NCI-H82 treated with DMSO at 0.1 percent for 48 hours (cell line): ENCODE data around the gene SLC35A3.
A peak's percentile ranks its signal among the peaks of the same experiment; 100 is the strongest.
"Not testable (repeated sequence)": the region's sequence is repeated elsewhere in the genome, so short reads cannot be mapped to it uniquely, and the experiment has no call there.

Experiments used
- DNase-seq: peaks from one replicate; lab custom pipeline; 2025; ENCODE audit not compliant: unreplicated experiment; lab: John Stamatoyannopoulos, UW

Gene SLC35A3

DNA sequence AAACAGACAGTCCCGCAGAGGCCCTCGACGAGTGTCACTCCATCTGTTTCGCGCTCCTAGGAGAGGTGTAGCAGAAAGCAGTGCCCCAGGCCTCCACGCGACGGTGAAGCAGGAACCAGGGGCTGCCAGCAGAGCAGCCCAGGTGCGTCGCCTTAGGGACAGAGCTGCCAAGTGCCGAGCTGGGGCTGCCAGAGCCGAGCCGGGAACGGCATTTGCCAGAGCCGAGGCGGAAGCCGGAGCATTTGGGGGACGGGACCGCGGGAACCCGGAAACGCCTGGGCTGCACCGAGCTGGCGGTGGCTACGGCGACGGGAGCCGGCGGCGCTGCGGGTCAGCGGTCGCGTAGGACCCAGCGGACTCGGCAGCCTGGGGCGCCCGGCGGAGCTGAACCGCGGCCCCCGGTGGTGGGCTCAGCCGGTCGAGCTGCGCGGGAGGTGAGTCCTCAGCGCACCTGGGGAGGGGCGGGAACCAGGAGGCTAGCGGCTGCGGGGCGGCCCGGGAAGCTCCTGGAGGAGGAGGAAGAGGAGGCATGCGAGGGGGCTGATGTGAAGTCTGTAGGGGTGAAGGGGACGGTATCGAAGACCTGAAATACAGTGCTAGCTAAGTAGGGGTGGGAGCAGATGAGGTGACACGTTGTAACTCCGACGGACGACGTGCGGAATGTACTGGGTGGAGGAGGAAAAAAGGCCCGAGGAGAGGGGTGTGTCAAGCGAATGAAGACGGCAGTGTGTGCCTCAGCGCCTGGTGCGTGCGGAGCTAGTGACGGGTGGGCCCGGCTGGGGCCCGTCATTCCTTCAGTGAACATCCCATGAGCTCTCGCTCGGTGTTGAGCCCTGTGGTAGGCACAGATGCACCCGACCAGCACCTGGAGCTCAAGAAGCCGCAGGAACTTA is at the start of gene SLC35A3:
Gene SLC35A3 (plus strand): TSS at position 268 of the 893 bp plus-strand sequence. CDS start 23,559 bp downstream, outside the sequence.
- DNase-seq, result peak; percentile 29

DNA sequence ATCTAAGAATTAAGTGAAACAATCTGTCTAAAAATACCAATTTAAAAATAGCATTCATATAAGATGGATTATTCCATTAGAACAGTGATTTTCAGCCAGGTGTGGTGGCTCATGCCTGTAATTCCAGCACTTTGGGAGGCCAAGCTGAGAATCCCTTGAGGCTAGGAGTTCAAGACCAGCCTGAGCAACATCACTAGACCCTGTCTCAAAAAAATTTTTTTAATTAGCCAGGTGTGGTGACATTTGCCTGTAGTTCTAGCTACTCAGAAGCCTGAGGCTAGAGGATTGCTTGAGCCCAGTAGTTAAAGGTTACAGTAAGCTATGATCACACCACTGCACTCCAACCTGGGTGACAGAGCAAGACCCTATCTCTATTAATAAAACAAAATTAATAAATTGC is 35.0 kb upstream of the SLC35A3 start:
- no peak for DNase-seq

DNA sequence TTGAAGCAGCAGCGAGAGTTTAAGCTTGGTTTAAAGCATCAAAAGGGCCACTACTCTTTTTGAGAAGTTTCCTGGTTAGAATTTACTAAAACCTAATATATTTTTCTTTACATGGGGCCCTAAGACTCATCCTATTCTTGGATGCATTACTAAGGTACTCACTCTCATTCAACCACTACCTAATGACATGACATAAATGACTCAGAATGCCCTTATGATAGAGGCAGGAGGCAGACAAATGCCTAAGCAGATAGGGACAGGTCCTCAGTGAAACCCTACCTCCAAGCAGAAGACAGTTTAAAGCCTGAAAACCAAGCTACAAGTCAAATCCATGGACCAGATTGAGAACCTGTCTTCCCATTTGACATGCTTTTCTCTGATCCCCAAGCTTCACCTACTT is 34.3 kb upstream of the SLC35A3 start:
- DNase-seq, result no peak

DNA sequence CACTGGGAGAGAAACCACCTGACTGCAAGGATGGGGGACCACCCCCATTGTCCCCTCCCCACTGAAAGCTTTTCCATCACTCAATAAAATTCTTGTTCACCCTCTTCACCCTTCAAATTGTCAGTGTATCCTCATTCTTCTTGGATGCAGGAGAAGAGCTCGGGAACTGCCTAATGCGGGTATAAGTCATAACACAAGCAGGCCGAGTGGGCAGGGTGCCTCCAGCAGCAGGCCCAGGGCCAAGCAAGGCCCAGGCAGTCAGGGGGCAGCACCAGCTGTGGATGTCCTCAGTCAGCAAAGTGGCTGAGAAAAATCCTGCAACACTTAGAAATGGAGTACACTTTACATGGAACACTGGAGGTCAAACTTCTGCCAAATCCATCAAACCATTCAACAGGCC is 33.7 kb upstream of the SLC35A3 start:
- DNase-seq, result no peak

DNA sequence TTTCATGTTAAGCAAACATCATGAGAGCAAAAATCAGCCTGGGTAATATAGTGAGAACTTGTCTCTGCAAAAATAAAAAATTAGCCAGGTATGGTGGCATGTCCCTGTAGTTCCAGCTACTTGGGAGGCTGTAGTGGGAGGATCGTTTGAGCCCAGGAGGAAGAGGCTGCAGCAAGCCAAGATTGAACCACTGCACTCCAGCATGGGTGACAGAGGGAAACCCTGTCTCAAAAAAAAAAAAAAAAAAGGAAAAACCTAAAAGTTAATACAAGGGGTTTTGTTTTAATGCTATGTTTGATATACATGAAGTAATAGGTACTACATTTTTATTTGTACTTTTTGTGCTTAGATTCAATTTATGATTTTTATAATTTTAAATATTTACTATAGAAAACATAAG is 27.1 kb upstream of the SLC35A3 start:
- DNase-seq, result no peak

DNA sequence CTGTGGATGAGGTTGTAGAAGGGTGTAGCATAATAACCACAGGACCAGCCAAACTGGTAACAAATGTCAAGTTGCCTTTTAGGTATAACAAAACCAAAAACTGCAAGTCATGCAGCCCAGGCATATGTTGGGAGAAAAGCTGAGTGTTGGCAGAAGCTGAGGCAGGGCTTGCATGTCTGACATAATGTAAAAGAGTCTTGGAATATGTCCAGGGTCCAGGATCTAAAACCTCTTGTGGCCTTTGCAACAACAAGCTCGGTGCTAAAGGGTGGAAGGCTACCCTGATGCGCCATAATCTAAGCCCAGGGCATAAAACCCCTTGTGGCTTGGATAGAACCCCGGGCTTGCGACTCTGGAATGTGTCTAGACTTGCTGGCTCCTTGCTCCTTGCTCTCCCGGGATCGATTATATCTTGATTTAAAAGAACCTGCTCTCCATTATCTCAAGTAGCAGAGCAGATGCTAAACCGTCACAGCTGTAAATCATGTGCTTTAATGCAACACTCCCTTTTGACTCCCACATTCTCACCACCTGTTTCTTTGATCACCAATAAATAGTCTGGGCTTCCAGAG is 26.5 kb upstream of the SLC35A3 start:
- DNase-seq, result peak; percentile 70

DNA sequence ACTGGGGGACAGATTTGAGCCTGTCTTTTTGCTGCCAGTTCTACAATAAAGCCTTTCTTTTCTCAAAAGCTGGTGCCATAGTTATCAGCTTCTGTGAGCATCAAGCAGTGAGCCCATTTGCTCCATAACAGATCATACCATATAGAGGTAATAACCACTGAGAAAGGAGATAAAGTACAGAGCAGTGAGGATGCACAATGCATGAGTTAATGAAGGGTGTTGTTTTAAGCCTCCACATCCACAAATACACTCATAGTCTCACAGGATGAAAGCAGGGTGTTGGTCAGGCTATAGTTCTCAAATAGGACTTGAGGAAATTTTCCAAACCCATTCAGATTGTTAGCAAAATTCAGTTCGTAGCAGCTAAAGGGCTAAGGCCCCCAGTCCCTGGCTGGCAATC is 25.6 kb upstream of the SLC35A3 start:
- DNase-seq, result no peak

DNA sequence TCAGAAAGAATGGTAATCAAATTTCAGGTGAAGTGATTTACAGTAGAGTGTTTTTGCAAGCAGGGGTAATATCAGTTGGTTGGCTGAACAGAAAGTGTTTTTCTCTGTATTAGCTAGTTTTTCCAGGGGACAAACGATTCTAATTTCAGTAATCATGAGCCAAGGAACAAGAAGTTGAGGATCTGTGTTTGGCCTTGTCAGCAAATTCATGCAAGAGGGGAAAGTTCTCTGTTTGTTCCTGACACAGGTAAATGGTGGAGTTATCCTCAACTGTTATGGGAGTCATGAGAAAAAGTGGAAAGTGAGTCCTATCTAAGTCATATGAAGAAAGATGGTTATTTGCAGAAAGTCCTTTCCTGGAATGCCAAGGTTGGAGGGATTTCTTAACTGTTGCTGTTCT is 24.6 kb upstream of the SLC35A3 start:
- no peak for DNase-seq

DNA sequence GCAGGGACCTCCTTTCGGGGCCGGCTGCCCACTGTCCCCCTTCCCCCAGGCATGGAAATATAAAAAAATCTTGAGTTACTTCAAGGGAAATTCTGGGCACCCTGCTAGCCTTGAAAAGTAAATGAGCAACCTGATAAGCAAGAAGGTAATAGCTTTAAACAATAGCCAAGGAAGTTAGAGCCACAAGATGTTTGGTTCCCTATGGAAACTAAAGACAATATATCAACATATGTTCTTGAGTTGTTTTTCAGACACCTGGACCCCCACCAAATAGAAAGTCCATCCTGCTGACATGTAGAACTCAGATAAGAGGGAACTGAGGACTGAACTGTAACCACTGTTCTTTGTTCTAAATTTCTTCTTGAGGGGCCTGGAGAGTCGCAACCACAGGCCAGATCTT is 19.3 kb upstream of the SLC35A3 start:
- DNase-seq, result no peak

DNA sequence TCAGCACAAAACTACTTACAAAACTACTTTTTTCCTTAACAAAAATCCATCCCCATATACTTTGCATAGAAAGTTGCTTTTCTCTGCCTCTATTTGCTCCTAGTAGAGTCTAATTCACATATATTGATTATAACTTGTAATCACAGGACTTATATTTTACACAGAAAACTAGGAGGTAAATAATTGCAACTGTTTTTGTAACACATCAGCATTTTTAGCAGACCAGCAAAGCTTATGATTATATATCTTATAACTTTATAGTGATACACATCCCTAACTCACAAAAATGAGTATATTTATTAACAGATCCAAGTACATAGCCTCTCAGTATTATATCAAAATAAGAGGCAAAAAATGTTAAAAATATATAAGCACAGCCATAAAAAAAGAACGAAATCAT is 17.3 kb upstream of the SLC35A3 start:
- DNase-seq, result no peak

DNA sequence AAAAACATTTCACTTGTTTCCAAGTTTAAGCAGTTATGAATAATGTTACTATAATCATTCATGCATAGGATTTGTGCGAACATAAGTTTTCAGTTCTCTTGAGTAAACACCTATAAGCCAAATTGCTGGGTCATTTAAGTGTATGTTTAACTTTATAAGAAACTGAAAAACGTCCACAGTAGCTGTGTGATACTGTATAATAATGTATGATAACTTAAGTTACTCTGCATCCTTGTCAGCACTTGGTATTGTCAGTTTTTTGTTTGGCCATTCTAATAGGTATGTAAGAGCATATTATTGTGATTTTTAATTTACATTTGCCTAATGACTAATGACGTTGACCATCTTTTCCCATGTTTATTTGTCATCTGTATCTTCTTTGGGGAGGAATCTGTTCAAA is 14.4 kb upstream of the SLC35A3 start:
- DNase-seq, result no peak

DNA sequence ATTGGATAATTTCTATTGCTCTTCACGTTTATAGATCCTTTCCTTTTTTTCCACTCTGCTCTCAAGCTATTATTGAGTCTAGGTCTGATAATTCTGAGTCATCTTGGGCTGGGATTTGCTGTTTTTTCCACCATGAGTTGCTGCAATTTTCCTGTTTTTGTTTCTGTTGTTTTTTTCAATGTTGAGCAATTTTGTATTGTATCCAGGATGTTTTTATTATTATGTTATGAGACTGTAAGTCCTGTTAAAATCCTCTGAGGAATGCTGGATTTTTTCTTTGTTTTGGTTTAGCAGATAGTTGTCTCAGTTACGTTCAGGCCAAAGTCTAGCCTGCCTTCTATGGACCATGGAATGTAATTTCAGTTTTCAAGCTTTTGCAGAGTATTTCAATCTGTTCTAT is 13.0 kb upstream of the SLC35A3 start:
- no peak for DNase-seq

DNA sequence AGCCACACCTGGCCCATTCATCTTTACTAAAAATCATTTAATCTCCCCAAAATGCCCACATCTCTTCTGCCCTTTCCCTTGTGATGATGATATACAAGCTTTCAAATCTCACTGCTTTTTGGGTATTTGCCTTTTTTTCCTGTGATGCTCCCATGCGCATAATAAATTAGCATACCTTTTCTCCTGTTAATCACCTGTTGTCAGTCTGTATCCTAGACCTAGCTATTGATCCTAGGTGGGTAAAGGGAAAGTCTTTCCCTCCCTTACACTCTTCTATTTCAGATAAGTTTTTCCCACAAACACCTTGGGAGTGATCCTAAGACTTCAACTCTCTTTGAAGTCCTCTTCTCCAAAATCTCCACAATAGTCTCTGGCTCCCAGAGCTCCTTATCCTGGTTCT is 12.0 kb upstream of the SLC35A3 start:
- DNase-seq, result no peak

DNA sequence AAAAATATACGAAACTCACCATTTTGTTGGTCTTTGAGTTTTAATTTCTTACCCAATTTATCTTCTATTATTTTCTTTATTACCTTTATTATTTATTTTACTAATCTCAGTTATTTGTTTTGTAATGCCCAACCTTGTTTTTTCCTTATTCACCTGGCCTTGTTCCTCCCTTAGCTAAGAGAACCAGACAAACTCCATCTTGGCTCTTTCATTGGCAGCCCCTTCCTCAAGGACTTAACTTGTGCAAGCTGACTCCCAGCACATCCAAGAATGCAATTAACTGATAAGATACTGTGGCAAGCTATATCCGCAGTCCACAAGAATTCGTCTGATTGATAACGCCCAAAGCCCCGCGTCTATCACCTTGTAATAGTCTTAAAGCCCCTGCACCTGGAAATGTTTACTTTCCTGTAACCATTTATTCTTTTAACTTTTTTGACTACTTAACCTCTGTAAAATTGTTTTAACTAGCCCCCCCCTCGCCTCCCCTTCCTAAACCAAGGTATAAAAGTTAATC is 10.5 kb upstream of the SLC35A3 start:
- not testable (repeated sequence) for DNase-seq

DNA sequence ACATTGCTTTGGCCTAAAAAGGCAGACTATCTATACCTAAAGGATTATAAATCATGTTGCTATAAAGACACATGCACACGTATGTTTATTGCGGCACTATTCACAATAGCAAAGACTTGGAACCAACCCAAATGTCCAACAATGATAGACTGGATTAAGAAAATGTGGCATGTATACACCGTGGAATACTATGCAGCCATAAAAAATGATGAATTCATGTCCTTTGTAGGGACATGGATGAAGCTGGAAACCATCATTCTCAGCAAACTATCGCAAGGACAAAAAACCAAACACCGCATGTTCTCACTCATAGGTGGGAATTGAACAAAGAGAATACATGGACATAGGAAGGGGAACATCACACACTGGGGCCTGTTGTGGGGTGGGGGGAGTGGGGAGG is 9.5 kb upstream of the SLC35A3 start:
- DNase-seq, result not testable (repeated sequence)

DNA sequence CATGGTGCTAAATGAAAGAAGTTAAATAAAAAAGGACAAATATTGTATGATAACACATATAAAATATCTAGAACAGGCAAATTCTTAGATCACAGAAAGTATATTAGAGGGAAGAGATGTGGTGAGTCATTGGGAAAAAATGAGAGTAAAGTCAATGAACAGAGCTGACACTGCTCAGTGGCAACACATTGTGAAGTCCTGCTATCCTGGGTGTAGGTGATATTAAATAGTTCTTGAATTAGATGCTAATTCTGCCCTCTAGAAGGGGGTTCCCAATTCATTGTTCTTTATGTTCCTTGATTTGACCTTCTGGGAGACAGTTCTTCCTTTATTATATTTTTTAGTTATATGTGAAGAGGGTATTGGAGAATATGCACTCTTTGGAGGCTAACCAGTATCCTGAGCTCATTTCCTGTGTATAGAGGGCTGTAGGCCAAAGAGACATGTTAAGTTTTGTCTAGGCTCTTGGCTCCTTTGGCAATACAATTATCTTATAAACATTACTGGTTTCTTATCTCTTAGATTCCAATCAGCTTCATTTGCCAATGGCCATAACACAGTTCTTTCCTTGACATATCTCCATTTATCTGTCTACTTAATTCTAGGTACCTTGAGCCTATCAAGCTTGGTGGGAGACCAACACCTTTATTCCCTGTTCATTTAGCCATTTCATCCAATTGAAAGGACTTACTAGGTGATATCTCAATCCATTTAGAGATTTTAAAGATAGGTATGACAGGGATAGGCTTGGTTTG is 6.6 kb upstream of the SLC35A3 start:
- DNase-seq, result no peak

DNA sequence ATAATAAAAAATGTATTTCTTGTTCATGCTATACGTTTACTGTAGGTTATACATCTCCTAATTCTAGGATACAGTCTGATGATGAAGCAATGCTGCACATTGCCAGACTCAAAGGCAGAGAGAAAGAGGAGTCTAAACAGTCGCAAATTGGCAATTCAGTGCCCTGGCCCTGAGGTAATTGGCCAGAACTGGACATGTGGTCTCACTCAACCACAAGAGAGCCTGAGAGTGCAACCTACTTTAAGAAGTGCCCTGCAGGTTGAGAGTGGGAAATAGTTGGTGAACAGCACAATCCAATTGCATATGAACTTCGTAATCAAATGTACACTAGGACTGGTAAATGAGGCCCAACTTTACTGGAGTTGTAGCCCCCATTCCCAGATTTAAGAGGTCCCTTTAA is 5.0 kb upstream of the SLC35A3 start:
- no peak for DNase-seq

DNA sequence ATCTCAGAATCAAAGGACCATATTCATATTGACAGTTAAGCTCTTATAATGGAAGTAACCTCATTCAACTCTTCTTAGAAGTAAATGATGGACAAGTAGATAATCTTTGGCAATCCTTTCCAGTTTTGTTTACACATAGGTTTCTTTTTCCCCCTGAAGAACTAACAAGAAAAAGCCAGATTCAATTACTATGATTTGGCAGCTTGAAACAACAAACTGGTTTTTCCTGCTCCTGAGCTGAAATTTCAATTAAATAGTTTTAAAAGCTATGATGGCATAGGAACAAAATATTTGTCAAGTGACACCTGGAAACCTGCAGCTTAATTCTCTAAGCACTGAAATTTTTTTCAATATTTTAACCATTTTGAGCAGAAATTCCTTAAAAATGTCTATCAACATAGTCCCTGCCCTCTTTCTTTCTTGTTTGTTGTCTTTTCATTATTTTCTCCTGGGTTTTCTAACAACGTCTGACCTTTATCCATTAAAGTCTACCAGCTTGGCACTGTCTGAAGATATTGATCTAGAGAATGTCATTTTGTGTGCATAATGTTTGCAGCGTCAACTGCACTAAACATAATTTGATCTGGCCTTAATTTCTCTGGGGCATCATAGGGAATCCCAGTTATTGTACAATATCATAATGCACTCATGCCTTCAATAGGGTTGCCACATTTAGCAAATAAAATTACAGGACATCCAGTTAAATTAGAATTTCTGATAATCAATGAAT is 4.0 kb upstream of the SLC35A3 start:
- no peak for DNase-seq

DNA sequence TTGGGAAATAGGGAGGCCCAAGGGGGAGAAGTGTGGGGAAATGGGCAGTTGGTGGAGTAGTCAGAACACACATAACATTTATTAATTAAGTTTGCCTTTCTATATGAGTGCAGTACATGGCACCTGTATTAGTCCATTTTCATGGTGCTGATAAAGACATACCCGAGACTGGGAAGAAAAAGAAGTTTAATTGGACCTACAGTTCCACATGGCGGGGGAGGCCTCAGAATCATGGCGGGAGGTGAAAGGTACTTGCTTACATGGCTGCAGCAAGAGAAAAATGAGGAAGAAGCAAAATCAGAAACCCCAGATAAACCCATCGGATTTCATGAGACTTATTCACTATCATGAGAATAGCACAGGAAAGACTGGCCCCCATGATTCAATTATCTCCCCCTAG is 1.6 kb upstream of the SLC35A3 start:
- DNase-seq, result no peak

DNA sequence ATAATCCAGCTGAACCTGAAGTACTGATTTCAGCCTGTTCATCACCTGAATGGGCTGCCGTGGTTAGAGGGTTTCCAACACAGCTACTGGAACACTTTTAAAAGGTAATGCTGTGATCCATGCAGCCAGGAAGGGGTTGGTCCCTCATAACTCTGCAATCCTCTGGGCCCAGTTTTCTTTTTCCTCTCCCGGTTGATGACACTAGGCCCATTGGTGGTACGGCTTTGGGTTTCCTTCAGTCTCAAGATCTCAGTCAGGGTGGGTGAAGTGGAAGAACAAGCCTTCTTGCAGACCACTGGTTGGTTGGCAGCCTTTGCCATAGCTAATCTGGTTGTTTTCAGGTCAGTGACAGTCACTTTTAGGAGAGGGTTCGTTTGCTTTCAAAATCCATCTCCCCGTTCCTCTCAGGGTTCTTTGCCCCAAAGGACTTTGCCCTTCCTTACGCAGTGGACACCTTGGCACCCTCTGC is 502 bp upstream of the SLC35A3 start:
- DNase-seq, result no peak

DNA sequence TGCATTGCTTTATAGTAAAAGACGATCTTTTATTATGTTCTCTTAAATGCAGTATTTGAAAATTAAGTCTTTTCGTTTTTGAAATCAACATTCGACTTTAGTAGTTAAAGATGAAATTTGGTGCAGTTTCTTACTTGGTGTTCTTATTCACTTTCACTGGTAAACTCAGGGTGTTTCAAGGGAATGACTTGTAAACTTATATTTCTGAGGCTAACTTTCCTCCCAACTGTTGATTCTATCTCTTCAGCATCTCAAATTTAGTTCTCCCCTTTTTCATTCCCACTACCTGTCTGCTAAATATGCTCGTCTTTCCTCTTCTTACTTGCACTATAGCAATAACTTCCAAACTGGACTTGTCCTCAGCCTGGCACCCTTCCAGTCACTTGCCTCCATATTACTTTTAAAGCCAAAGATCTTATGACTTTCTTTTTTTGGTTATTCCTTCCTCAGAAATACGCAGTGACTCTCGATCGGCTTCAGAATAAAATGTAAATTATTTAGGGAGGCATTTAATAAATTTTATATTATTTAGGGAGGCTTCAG is 988 bp downstream of the SLC35A3 start:
- no peak for DNase-seq
